Neuronal stem cell (in vitro differentiated cells): ENCODE results near the gene POLR1G.

Experiments
- DNase-seq: peaks from one replicate; pipeline ENCODE4 v3.0.0-alpha.2; 2013; ENCODE audit warnings: low spot score
- H2AFZ ChIP-seq: one replicate; pipeline ENCODE4 v1.6.1; 2013; ENCODE audit warnings: mild to moderate bottlenecking, low read length, inconsistent platforms
- H2AK5ac ChIP-seq: 2 replicates; pipeline ENCODE4 v1.6.1; 2013; ENCODE audit warnings: low read depth, mild to moderate bottlenecking, inconsistent platforms, low read length, moderate library complexity, mixed read lengths
- H2BK120ac ChIP-seq: 2 replicates; pipeline ENCODE4 v1.6.1; 2013; ENCODE audit warnings: low read depth, mild to moderate bottlenecking, inconsistent platforms, low read length, moderate library complexity, mixed read lengths
- H2BK12ac ChIP-seq: one replicate; pipeline ENCODE4 v1.6.1; 2013; ENCODE audit warnings: low read length, inconsistent platforms
- H2BK15ac ChIP-seq: 2 replicates; pipeline ENCODE4 v1.6.1; 2013; ENCODE audit warnings: mild to moderate bottlenecking, low read length, inconsistent platforms, mixed read lengths
- H2BK5ac ChIP-seq: one replicate; pipeline ENCODE4 v1.6.1; 2013; ENCODE audit warnings: inconsistent platforms, mild to moderate bottlenecking, low read length, moderate library complexity
- H3K14ac ChIP-seq: one replicate; pipeline ENCODE4 v1.6.1; 2013; ENCODE audit warnings: low read length, inconsistent platforms
- H3K18ac ChIP-seq: 2 replicates; pipeline ENCODE4 v1.6.1; 2013; ENCODE audit warnings: low read length, inconsistent platforms
- H3K23ac ChIP-seq: 2 replicates; pipeline ENCODE4 v1.6.1; 2013; ENCODE audit warnings: low read depth, mild to moderate bottlenecking, mixed read lengths, low read length, inconsistent platforms; ENCODE audit not compliant: poor library complexity
- H3K27ac ChIP-seq: replicated peaks from 3 replicates; pipeline ENCODE4 v1.5.1; 2013; ENCODE audit warnings: low read length, inconsistent platforms
- H3K27me3 ChIP-seq, 3 experiments: 2 replicates each; pipeline ENCODE4 v1.6.1; 2013; ENCODE audit warnings: low read length in 3 of 3, mild to moderate bottlenecking in 2 of 3, inconsistent platforms in 1 of 3, low read depth in 1 of 3, mixed read lengths in 1 of 3, moderate library complexity in 1 of 3; ENCODE audit not compliant: control insufficient read depth in 3 of 3, insufficient read depth in 3 of 3
- H3K36me3 ChIP-seq, 2 donors: replicated peaks in 1 of 2; 2 replicates each; pipeline ENCODE4 v1.6.1; 2013; ENCODE audit warnings: low read length in 2 of 2; ENCODE audit not compliant: control insufficient read depth in 2 of 2, insufficient read depth in 2 of 2
- H3K4ac ChIP-seq: 2 replicates; pipeline ENCODE4 v1.6.1; 2013; ENCODE audit warnings: inconsistent platforms, mild to moderate bottlenecking, low read length, moderate library complexity
- H3K4me1 ChIP-seq, 2 donors: 1 replicate in 1 of 2; 2 replicates in 1 of 2; pipeline ENCODE4 v1.6.1; 2013; ENCODE audit warnings: low read length in 2 of 2, low read depth in 1 of 2; ENCODE audit not compliant: control insufficient read depth in 2 of 2, insufficient read depth in 1 of 2
- H3K4me2 ChIP-seq: one replicate; pipeline ENCODE4 v1.6.1; 2013; ENCODE audit warnings: mild to moderate bottlenecking, low read length, inconsistent platforms; ENCODE audit not compliant: insufficient read depth, poor library complexity, severe bottlenecking
- H3K4me3 ChIP-seq, 2 donors: 2 replicates each; pipeline ENCODE4 v1.5.1; 2013; ENCODE audit warnings: low read length in 2 of 2, mild to moderate bottlenecking in 2 of 2, inconsistent platforms in 1 of 2, moderate library complexity in 1 of 2
- H3K79me1 ChIP-seq: one replicate; pipeline ENCODE4 v1.6.1; 2013; ENCODE audit warnings: low read depth, mild to moderate bottlenecking, inconsistent platforms, low read length, moderate library complexity
- H3K9ac ChIP-seq: one replicate; pipeline ENCODE4 v1.6.1; 2013; ENCODE audit warnings: mild to moderate bottlenecking, low read depth, low read length, inconsistent platforms; ENCODE audit not compliant: poor library complexity
- H3K9me3 ChIP-seq, 2 donors: replicated peaks in 1 of 2; 2 replicates each; pipeline versions ENCODE3 to v1.6.1; 2013; ENCODE audit warnings: low read length in 2 of 2, mild to moderate bottlenecking in 2 of 2, inconsistent platforms in 1 of 2, low read depth in 1 of 2, mixed read lengths in 1 of 2, moderate library complexity in 1 of 2; ENCODE audit not compliant: control insufficient read depth in 2 of 2, insufficient read depth in 1 of 2
- H4K8ac ChIP-seq: one replicate; pipeline ENCODE4 v1.6.1; 2013; ENCODE audit warnings: low read depth, mild to moderate bottlenecking, inconsistent platforms, low read length, moderate library complexity
- H4K91ac ChIP-seq: one replicate; pipeline ENCODE4 v1.6.1; 2013; ENCODE audit warnings: low read length, low read depth, mild to moderate bottlenecking, inconsistent platforms; ENCODE audit not compliant: poor library complexity
- WGBS, 2 donors: extraction: QIAGEN DNeasy Blood & Tissue Kit; methylation state at CpG; one replicate each; pipeline ENCODE4 v1.1.7; 2013; ENCODE audit warnings: missing lambda C conversion rate in 2 of 2, mixed read lengths in 1 of 2; ENCODE audit not compliant: insufficient read length in 2 of 2, insufficient replicate concordance in 1 of 2; ENCODE audit errors: extremely low coverage in 2 of 2; 5-methylcytosine and 5-hydroxymethylcytosine counted together

POLR1G gene

DNA sequence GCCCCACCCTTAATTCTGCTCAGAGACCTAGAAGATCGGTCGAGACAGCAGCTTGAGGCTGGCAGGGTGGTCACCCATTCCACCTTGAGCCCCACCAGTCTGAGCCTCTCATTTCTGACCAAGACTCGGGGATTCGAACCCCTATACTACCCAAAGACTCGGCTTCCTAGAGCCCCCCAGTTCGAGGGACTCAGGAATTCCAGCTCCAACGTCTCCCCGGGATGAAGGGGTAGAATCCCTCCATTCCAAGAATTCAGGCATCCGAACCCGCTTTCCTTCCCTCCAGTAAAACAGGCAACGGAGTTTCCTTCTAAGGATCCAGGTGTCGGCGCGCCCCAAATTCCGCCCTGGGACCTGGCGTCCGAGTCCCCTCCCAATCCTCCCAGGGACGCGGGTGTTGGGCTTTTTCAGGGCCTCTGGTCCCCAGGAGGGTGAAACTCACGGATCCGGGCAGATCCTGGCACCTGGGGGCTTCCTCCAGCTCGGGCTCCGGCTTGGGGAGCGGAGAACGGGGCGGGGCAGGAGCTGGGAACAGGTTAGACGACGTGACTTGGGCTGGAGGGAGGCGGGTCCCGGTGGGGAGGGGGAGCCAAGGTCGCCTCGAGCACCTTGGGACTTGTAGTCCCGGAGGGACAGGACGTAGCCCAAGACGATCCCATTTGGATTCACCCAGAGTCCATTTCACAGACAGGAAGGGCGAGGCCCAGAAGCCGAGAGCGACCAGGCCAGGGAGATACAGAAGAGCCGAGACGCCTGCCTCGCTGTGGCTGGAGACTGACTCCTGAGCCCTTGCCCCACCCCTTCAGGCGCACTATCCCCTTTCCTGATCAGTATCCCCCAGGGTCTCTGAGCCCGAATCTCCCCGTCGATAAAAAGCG lies 1.6 kb upstream of the POLR1G start, which contains the start of gene PPP1R13L:
TSS of gene PPP1R13L (minus strand) at position 513 of the 878 bp plus-strand sequence. CDS start 6,751 bp downstream, outside the sequence.
- Histone ChIP-seq H3K14ac (no peak within 1 kb of the TSS), H3K4me3 (peak within 1 kb of the TSS; percentile 58 to 88), H3K9ac (peak within 1 kb of the TSS; percentile 87), H3K27me3 (peaks cover 6 to 35% (median 18%) of the 10 kb centered on the region in 3 experiments), H3K79me1 (peaks cover 2% of the 10 kb centered on the region), H2BK5ac (peak within 1 kb of the TSS; percentile 58), H2BK15ac (peak within 1 kb of the TSS; percentile 43), H4K91ac (no peak within 1 kb of the TSS), H2BK12ac (no peak within 1 kb of the TSS), H3K4me1 (peaks cover 12 to 20% of the 10 kb centered on the region in 2 donors), H3K4me2 (peak within 1 kb of the TSS; percentile 98), H4K8ac (no peak within 1 kb of the TSS), H3K27ac (peak within 1 kb of the TSS; percentile 35), H2AFZ (peak within 1 kb of the TSS; percentile 92), H3K9me3 (peaks cover 0 to 1% of the 10 kb centered on the region in 2 donors), H3K23ac (peak within 1 kb of the TSS; percentile 58), H2BK120ac (no peak within 1 kb of the TSS), H3K36me3 (peaks cover 0 to 16% of the 10 kb centered on the region in 2 donors), H2AK5ac (peak within 1 kb of the TSS; percentile 27), H3K4ac (no peak within 1 kb of the TSS), H3K18ac (peak within 1 kb of the TSS; percentile 95)
- no peak for DNase-seq
- no CpG with 5 or more reads among the region's 46 CpGs for WGBS, 2 donors

DNA sequence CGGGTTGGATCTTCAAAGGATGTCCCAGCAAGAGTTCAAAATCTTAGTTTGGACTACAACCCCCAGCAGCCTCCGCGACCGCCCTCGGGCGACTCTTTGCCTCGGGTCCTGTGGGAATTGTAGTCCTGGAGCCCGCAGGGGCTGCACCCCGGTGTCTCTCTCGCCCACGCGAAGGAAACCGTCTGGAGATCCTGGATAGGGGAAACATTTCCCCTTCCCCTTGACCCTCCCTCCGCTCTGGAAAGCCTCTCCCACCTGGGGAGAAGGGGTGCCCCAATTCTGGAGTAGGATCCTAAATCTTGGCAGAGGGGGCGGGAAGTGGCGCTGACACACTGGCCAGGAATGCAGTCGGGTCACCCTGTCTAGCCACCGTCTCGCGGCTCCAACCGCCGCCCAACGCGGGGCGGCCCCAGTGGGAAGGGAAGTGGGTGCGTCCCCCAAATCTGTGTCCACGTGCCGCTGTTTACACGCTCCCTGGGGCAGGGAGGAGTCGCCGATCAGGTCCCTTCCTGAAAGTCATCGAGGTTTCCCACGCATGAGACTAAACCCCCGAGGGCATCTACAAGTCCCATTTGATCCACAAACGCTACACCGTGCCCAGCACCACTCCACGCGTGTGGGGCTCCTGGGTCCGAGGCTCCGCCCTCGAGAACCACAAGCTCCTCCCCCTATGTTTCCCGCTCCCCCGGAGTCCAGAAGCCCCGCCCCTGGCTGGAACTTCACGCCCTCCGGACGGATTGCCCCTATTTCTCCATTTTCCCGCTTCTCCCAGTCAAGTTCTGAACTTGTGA lies 814 bp upstream of the POLR1G start:
- no peak overlapping the region for H3K4ac ChIP-seq
- peaks cover 2% of the 10 kb centered on the region for H3K79me1 ChIP-seq
- DNase-seq, result peak; percentile 69
- peak overlapping the region; percentile 95 for H3K18ac ChIP-seq
- H2AFZ ChIP-seq, result peak overlapping the region; percentile 92
- no peak overlapping the region for H4K8ac ChIP-seq
- H3K23ac ChIP-seq, result peak overlapping the region; percentile 58
- H3K9me3 ChIP-seq, result no peaks in the 10 kb centered on the region
- H3K14ac ChIP-seq, result no peak overlapping the region
- peak overlapping the region; percentile 98 for H3K4me2 ChIP-seq
- H3K27ac ChIP-seq, result peak overlapping the region; percentile 67
- H3K4me1 ChIP-seq, result peaks cover 12 to 20% of the 10 kb centered on the region in 2 donors
- H2AK5ac ChIP-seq, result peak overlapping the region; percentile 27
- H2BK15ac ChIP-seq, result peak overlapping the region; percentile 43
- peaks cover 6 to 30% (median 18%) of the 10 kb centered on the region in 3 experiments for H3K27me3 ChIP-seq
- peak overlapping the region; percentile 87 for H3K9ac ChIP-seq
- no peak overlapping the region for H2BK120ac ChIP-seq
- H3K4me3 ChIP-seq, result peak overlapping the region; percentile 58 to 88
- no CpG with 5 or more reads among the region's 48 CpGs for WGBS, 2 donors
- H2BK12ac ChIP-seq, result no peak overlapping the region
- no peak overlapping the region for H4K91ac ChIP-seq
- H3K36me3 ChIP-seq, result peaks cover 0 to 20% of the 10 kb centered on the region in 2 donors
- H2BK5ac ChIP-seq, result peak overlapping the region; percentile 58

DNA sequence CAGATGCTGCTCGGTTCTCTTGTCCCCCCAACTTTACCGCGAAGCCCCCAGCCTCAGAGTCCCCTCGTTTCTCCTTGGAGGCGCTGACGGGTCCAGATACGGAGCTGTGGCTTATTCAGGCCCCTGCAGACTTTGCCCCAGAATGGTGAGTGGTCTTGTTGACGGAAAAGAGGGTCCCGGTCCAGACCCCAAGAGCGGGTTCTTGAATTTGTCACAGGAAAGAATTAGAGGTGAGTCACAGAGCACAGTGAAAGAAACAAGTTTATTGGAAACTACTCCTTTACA lies 589 bp downstream of the POLR1G start:
- Histone ChIP-seq H4K91ac (no peak overlapping the region), H2AFZ (peak overlapping the region; percentile 92), H3K14ac (no peak overlapping the region), H3K23ac (no peak overlapping the region), H3K4me2 (peak overlapping the region; percentile 98), H4K8ac (no peak overlapping the region), H3K4me1 (peaks cover 12 to 20% of the 10 kb centered on the region in 2 donors), H3K4me3 (peak overlapping the region; percentile 58 to 88), H2BK12ac (no peak overlapping the region), H3K4ac (no peak overlapping the region), H3K36me3 (peaks cover 4 to 29% of the 10 kb centered on the region in 2 donors), H2BK120ac (no peak overlapping the region), H2BK15ac (no peak overlapping the region), H2AK5ac (no peak overlapping the region), H3K79me1 (peaks cover 2% of the 10 kb centered on the region), H3K18ac (no peak overlapping the region), H3K9ac (peak overlapping the region; percentile 85), H3K9me3 (no peaks in the 10 kb centered on the region), H2BK5ac (no peak overlapping the region), H3K27ac (no peak overlapping the region), H3K27me3 (peaks cover 6 to 30% (median 18%) of the 10 kb centered on the region in 3 experiments)
- DNase-seq, result no peak
- WGBS, 2 donors, result no CpG with 5 or more reads among the region's 10 CpGs
